Activated naive CD4-positive, alpha-beta T cell (primary cell): ENCODE results near the gene SAMD9L.
"Not testable (repeated sequence)": the region's sequence is repeated elsewhere in the genome, so short reads cannot be mapped to it uniquely, and the experiment has no call there.

Experiments used
- DNase-seq, 4 experiments: peaks; one replicate each; lab custom pipeline; 2025; lab: John Stamatoyannopoulos, UW

Gene SAMD9L

DNA sequence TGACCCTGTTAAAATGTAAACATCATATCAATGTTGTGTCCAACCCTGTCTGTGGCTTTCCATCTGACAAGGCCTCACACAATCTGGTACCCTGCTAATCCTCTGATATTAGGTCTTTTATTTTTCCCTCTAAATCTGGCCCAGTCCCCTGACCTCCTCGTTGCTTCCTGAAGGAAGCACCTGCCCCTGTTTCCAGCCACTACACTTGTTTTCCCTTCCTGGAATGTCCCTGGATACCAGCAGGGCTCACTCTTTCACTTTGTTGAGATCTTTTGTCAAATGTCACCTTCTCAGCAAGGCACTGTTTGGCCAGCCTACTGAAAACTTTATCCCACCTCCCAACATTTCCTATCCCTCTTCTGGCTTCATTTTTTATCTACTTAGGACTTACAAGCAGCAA, 2.1 kb downstream of the SAMD9L start:
- DNase-seq, result no peak

DNA sequence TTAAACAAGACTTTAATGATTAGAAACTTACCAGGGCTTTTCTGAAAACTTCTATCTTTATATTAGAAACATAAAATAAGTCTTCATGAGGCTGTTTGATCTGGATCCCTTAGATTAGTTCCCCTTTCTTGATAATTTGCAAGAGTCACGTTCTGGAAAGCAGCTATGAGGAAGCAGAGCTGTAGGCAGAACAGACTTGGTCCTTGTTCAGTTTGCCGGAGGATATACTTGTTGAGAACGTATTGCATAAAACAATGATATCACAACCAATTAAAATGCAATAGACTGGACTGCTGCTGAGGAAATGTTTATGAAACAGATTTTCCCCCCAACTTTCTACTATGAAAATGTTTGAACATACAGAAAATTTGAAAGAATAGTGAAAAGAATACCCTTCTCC, 2.8 kb downstream of the SAMD9L start:
- DNase-seq, result no peak

DNA sequence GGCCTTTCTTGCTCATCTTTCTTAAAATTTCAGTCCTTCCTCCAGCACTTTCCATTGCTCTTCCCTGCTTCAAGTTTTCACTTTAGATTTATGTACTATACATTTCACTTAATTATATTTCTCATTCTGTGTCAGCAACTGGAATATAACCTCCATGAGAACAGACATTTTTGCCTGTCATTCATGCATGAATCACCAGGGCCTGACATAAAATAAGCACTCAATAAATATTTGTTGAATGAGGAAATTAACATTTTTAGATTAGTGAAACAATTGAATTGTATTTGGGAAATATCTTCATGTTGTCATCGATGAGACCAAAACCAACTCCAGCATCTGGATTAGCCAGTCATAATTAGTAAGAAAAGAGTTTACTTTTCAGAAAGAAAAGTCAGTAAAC, 6.1 kb downstream of the SAMD9L start:
- no peak for DNase-seq

DNA sequence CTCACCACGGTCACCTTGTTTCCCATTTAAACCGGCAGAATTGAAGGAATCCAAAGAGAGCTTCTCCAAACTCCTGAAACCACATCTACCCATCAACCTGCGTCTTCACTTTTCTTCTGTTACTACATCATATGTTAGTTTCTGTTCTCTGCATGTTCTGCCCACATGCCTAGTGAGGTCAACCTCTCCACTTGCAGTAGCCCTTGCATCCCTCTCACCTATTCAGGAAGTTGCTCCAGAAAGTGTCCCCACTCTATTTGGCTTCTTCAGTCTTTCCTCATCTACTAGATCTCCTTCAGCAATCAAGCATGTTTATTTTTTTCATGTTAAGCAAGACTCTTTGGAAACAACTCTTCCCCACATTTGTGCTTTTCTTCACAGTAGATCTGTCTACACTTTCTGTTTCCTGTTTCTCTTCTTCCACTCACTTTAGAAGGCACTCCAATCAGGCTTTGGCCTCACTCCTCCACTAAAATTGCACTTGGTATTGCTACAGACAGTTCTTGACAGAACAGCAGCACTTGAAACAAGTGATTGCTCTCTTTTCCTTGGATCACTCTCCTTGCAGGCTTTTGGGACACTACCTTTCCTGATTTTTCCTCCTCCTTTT, 7.5 kb downstream of the SAMD9L start:
- DNase-seq, result no peak

GRCh38 chr7:93138576-93138975, 9.6 kb downstream of the SAMD9L start:
- DNase-seq, result no peak

GRCh38 chr7:93133005-93133404, 15.2 kb downstream of the SAMD9L start:
- no peak for DNase-seq

- DNase-seq, result no peak
These were observed 16.0 kb downstream of the SAMD9L start for GRCh38 chr7:93132216-93132615.

GRCh38 chr7:93126954-93127353, 21.2 kb downstream of the SAMD9L start:
- DNase-seq, result not testable (repeated sequence)

GRCh38 chr7:93123532-93123931, 24.7 kb downstream of the SAMD9L start:
- not testable (repeated sequence) for DNase-seq

- no peak for DNase-seq
These were observed 27.3 kb downstream of the SAMD9L start for GRCh38 chr7:93120592-93121549.

DNA sequence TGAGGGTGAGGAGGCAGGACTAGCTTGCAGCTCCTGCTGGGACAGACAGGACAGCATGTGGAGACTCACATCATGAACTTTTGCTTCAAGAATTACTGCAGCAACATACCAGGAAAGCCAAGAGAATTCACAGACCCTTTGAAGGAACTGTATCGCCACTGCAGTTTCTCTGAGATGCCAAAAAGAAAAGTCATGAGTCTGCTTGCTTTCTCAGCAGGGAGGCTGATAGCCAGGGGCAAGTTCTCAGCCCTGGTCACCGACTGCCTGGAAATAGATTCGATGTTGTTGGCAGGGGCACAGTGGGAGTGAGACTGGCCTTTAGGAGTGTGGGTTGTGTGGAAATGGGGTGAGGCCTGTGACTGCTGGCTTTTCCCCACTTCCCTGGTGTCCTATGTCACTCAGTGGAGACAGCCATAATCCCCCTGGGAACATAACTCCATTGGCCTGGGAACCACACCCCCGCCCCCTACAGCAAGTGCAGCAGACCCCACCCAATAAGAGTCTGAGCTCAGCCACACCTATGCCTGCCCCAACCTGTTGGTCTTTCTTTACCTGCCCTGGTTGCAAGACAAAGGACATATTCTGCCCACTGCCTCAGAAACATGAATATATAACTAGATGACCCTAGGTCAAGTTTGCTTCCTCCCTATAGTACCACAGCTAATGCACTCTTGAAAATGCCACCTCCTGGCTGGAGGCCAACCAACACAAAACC, 28.8 kb downstream of the SAMD9L start:
- no peak for DNase-seq

DNA sequence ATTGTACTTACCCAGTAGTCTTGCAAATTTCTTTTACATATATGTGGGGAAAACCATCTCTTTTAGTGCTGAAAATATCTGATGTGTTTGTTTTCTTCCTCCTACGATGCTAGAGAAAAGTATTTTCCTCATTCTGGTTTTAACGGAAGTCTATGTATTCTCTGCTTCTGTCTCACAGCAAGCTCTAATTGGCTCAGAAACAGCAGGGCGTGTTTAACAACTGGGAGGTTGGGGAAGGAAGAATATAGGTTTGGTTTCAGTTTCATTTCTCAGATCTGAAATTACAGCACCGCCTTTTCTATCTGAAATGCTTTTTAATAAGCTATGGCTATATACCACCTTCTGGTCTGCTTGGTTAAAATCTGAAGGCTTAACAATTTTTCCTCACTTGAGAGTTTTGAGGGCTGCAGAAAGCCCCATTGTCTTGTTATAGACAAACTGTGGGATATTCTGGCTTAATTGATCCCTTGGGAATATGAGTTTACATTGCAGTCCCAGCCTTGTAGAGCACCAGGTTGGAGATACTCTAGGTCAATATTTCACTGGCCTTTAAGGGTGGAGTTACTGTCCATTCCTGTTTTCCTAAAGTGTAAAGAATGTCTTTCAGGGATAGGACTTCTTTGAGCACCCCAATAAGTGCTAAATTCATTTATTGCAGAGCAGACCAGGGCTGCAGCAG, 30.2 kb downstream of the SAMD9L start, which contains the start of gene SAMD9:
SAMD9 (minus strand) TSS at position 128 of the 679 bp plus-strand sequence. CDS start 11,882 bp downstream, outside the sequence.
- peak in 1 of 4 experiments; percentile 3 for DNase-seq

DNA sequence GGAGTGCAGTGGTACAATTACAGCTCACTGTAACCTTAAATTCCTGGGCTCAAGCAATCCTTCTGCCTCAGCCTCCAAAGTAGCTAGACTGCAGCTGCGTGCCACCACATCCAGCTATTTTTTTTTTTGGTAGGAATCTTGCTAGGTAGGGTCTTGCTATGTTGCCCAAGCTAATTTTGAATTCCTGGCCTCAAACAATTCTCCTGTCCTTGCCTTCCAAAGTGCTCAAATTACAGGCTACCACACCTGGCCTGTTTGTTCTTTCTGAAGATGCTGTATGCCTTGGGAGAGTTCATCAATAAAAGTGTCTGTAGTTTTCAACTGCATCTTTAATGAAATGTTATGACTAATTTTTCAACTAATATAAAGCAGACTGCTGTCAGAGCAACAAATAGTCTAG, 30.9 kb downstream of the SAMD9L start:
- no peak for DNase-seq

DNA sequence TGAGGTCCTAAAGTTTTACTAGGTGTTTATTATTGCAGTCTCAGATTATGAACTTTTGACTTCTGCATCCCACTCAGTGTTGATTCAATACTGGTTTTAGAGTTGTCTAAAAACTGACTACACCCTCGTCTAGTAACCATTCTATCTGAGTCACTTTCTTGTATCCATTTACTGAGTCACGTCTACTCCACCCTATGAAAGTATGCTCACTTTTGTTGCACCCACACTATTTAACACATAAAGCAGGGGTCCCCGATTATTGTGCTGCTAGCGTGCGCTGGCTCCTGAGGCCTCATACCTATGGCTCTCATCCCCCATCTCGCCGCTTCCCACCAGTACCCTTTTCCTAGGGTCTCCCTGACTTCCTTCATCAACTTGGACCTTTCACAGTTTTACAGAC, 32.4 kb downstream of the SAMD9L start:
- DNase-seq, result no peak

GRCh38 chr7:93108003-93108402, 40.2 kb downstream of the SAMD9L start:
- no peak for DNase-seq

DNA sequence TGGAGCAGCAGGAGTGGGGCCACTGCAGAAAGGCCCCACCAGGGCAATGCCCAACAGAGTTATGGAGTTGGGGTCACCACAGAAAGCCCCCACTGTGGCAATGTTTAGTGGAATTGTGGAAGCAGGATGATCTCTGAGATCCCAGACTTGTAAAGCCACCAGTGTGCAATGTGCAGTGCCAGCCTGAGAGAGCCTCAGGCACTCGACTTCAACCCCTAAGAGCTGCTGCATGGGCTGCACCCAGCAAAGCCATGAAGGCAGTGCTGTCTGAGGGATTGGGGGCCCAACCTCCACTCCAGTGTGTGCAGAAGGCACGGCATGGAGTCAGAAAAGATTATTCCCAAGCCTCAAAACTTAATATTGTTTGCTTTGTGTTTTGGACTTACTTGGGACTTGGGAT, 50.8 kb downstream of the SAMD9L start:
- DNase-seq, result no peak

- DNase-seq, result no peak
These were observed 55.3 kb downstream of the SAMD9L start for GRCh38 chr7:93092757-93093370.
